ENCODE results near the gene BCO1.

BCO1 gene

DNA sequence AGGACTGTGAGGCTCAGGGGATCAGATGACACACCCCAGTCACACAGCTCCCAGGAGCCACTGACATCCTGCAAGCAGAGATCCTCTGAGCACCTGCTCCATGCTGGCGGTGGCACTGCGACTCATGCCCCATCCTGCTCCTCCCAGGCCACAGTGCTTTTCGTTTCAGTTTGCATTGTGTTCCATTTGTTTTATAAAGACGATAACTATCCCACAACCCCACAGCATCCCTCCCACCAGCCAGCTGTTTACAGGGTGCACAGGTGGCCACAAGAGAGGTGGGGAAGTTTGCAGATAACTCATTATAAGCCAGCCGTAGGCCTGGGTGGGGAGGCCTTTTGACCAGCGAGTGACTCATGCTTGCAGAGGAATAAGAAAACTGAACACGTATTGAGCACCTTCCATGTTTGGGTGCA, 28.2 kb downstream of the BCO1 start:
- H3K9ac ChIP-seq = no peak overlapping the region
- H3K4me3 ChIP-seq = no peak overlapping the region
- no peaks in the 10 kb centered on the region for H3K27me3 ChIP-seq
- TF ChIP-seq Cebpa-rat (IDR thresholded peaks at IDR 0.05) = no peak
- H3K4me2 ChIP-seq = peak overlapping the region in 1 of 11 experiments; percentile 2; a peak in 1 of 22 replicates
- H3K27ac ChIP-seq = no peak overlapping the region
- H3K4me1 ChIP-seq = peaks cover 0 to 6% (median 0%) of the 10 kb centered on the region in 10 experiments; a peak in 1 of 20 replicates
- no peaks in the 10 kb centered on the region for H4K20me1 ChIP-seq
- peaks cover 5 to 13% (median 9%) of the 10 kb centered on the region in 11 experiments; a peak in 17 of 22 replicates for H3K9me3 ChIP-seq (replicated peaks in 1 of 11)
- H3K36me3 ChIP-seq = no peaks in the 10 kb centered on the region

DNA sequence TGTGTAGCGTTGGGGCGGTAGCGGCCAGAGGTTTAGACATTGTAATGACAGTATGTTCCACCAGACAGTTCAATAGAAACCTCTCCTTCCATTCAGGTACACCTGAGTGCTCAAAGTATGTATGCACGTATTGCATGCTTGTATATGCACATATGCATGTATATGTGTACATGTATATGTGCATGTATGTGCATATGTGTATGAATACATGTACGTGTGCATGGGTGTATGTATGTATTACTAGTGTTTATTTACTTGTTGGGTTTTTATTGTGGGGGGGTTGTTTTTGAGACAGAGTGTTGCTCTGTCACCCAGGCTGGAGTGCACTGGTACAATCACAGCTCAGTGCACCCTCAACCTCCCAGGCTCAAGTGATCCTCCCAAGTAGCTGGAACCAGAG, 30.0 kb downstream of the BCO1 start:
- H3K27me3 ChIP-seq = no peaks in the 10 kb centered on the region
- no peaks in the 10 kb centered on the region for H4K20me1 ChIP-seq
- H3K4me1 ChIP-seq = peaks cover 0 to 6% (median 0%) of the 10 kb centered on the region in 10 experiments; a peak in 1 of 20 replicates
- 0 out of 22 replicates have a peak, but pooled peaks cover 0 to 5% (median 0%) of the 10 kb centered on the region in 11 experiments for H3K9me3 ChIP-seq (replicated peaks in 1 of 11)
- no peak for TF ChIP-seq Cebpa-rat (IDR thresholded peaks at IDR 0.05)
- no peaks in the 10 kb centered on the region for H3K36me3 ChIP-seq
- no peak overlapping the region for H3K27ac ChIP-seq
- H3K9ac ChIP-seq = no peak overlapping the region
- H3K4me2 ChIP-seq = no peak overlapping the region
- no peak overlapping the region for H3K4me3 ChIP-seq

DNA sequence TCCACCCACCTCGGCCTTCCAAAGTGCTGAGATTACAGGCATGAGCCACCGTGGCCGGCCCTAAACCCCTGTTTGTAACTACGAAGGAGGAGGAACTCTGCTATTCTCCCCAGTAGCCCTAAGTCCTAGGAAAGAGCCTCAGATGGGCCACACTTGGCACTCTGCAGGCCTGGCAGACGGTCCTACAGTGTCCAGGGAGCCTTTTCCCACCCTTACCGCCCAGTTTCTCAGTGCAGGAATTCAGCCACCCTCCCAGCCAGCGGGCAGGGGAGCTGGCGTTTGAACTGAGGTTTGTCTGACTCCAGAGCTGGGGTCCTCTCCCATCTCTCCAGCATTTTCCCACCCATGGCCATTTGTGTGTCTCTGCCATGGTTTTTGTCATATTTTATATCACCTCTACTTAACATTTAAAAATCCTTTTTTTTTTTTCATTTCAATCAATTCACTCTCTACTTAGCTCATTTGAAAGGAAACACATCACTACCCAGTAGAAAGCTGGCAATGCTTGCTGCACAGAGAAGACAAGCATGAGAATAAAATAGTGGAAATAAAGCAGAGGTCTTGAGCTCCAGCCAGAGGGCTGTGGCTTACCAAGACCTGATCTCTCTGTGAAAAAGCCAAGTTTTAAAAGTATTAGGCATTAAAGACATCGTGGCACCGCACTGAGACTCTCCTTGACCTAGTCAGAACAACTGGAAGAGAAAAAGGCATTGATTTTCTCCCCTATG, 34.9 kb downstream of the BCO1 start:
- TF ChIP-seq Cebpa-rat (IDR thresholded peaks at IDR 0.05) = no peak
- Histone ChIP-seq H3K4me2 (no peak overlapping the region), H4K20me1 (no peaks in the 10 kb centered on the region), H3K27ac (no peak overlapping the region), H3K4me3 (no peak overlapping the region), H3K9me3 (replicated peaks in 1 of 11) (no peaks in the 10 kb centered on the region), H3K27me3 (no peaks in the 10 kb centered on the region), H3K4me1 (no peaks in the 10 kb centered on the region), H3K36me3 (no peaks in the 10 kb centered on the region), H3K9ac (no peak overlapping the region)

DNA sequence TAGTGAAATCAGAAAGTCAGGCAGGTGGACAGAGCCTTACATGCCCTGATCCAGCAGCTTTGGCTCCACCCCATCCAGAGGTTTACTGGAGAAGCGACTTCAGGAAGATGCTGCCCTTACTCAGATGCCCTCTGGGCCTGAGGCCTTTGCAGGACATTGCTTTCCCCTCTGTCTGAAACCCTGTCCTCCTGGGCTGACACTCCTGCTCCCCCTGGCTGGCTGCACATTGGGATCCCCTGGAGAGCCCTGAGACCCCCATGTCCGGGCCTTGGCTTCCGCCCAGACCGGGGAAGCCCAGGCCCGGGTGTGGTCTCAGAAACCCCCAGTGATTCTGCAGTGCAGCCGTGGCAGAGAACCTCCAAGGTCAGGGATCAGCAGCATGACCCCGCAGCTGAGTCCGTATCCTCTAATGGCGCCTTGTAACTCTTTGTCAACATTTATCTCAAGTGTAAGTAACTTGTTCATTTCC, 36.6 kb downstream of the BCO1 start:
- H3K9ac ChIP-seq = no peak overlapping the region
- no peak for TF ChIP-seq Cebpa-rat (IDR thresholded peaks at IDR 0.05)
- H3K36me3 ChIP-seq = no peaks in the 10 kb centered on the region
- H3K27me3 ChIP-seq = no peaks in the 10 kb centered on the region
- no peaks in the 10 kb centered on the region for H3K9me3 ChIP-seq (replicated peaks in 1 of 11)
- H3K4me2 ChIP-seq = no peak overlapping the region
- no peaks in the 10 kb centered on the region for H4K20me1 ChIP-seq
- H3K4me1 ChIP-seq = peaks cover 0 to 7% (median 0%) of the 10 kb centered on the region in 10 experiments; a peak in 4 of 20 replicates
- no peak overlapping the region for H3K27ac ChIP-seq
- H3K4me3 ChIP-seq = no peak overlapping the region

DNA sequence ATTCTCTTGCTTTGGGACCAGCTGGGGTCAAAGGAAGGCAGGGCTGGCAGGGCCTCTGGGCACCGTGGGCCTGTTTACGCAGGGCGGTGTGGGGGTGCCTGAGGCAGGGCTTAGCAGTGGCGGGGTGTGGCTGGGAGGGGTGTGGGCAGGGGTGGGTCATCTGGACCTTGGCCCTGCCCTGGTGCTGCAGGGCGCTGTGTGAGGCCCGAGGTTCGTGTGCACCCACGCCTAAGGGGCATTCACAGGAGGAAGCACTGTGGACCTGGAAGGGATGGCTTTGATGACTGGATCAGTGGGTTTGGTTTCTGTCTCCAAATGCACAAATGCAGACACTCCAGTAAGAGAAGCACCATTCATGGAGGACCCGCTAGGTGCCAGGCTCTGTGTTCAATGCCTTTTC, 37.3 kb downstream of the BCO1 start:
- no peak for TF ChIP-seq Cebpa-rat (IDR thresholded peaks at IDR 0.05)
- no peak overlapping the region for H3K9ac ChIP-seq

DNA sequence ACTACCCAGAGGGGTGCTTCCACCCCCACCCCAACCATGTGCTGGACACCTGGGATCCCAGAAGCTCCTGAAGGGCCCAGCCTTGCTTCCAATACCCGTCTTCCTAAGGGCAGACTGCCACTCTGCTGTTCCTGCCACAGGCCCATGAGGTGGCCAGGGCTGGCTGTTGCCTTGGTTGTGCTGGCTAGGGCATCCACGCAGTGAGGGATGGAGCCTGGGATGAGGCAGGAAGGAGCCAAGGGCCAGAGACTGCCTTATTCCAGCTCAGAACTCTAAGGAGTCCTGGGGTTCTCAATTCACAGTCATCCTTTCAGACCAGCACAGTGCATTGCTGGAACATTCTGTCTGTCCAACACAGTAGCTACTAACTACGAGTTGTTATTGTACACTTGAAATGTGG, 37.8 kb downstream of the BCO1 start:
- H3K9me3 ChIP-seq (replicated peaks in 1 of 11) = no peaks in the 10 kb centered on the region
- H3K4me1 ChIP-seq = peaks cover 0 to 16% (median 0%) of the 10 kb centered on the region in 10 experiments; a peak in 8 of 20 replicates
- H3K36me3 ChIP-seq = no peaks in the 10 kb centered on the region
- no peaks in the 10 kb centered on the region for H3K27me3 ChIP-seq
- H3K4me3 ChIP-seq = no peak overlapping the region
- no peaks in the 10 kb centered on the region for H4K20me1 ChIP-seq
- no peak for TF ChIP-seq Cebpa-rat (IDR thresholded peaks at IDR 0.05)
- H3K27ac ChIP-seq = no peak overlapping the region
- no peak overlapping the region for H3K9ac ChIP-seq
- H3K4me2 ChIP-seq = no peak overlapping the region

More for the DNA sequence above, 37.3 kb downstream of the BCO1 start:
- no peaks in the 10 kb centered on the region for H3K9me3 ChIP-seq (replicated peaks in 1 of 11)
- no peak overlapping the region for H3K4me2 ChIP-seq
- H3K36me3 ChIP-seq = no peaks in the 10 kb centered on the region
- H3K4me1 ChIP-seq = peaks cover 0 to 13% (median 0%) of the 10 kb centered on the region in 10 experiments; a peak in 8 of 20 replicates
- H4K20me1 ChIP-seq = no peaks in the 10 kb centered on the region
- H3K27me3 ChIP-seq = no peaks in the 10 kb centered on the region
- H3K4me3 ChIP-seq = no peak overlapping the region
- no peak overlapping the region for H3K27ac ChIP-seq

DNA sequence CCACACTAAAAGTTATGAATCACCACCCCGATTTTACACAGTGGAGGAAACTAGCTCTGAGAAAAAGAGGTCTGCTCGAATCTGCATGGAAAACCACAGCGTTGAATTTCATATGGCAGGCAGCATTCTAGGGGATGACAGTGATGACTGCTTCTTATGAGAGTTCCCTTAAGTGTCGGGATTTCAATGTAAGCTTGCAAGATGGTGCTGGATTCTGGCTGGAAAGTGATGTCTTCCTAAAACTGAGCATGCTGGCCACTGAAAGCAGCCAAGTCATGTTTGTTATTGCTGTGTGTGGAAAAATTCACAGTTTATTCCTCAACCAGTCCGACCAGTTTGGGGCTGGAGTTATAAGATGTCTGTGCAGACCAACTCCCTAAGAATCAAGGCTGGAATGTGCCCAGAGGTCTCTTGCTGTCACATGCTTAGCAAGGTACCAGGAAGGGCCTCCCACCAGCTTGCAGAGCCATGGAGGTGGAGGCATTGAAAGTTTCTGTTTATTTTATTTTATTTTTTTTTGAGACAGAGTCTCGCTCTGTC, 39.1 kb downstream of the BCO1 start:
- Histone ChIP-seq H3K4me2 (no peak overlapping the region), H3K9me3 (replicated peaks in 1 of 11) (no peaks in the 10 kb centered on the region), H3K9ac (no peak overlapping the region), H3K36me3 (no peaks in the 10 kb centered on the region), H3K4me1 (peaks cover 0 to 18% (median 0%) of the 10 kb centered on the region in 10 experiments; a peak in 8 of 20 replicates), H3K27ac (no peak overlapping the region), H4K20me1 (no peaks in the 10 kb centered on the region), H3K4me3 (no peak overlapping the region), H3K27me3 (no peaks in the 10 kb centered on the region)
- TF ChIP-seq Cebpa-rat (IDR thresholded peaks at IDR 0.05) = no peak

DNA sequence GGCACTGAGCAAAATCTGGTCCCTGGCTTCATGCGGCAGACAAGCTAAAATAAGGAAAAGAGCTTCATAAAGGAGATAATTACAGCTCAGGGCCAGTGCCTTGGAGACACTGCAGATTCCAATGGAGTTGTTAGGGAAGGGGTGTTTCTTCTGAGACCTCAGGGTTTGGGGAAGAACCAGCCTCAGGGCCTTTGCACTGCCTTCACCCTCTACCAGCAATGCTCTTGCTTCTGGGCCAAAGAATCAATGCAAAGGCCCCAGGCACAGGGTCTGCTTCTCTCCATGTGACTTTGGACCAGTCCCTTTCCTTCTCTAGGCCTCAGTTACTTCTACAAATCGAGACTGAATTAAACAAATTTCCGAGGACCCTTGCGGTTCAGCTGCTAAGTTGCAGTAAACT, 40.0 kb downstream of the BCO1 start:
- Histone ChIP-seq H3K4me3 (no peak overlapping the region), H3K9me3 (replicated peaks in 1 of 11) (no peaks in the 10 kb centered on the region), H3K9ac (no peak overlapping the region), H3K27me3 (no peaks in the 10 kb centered on the region), H3K4me1 (peaks cover 0 to 18% (median 0%) of the 10 kb centered on the region in 10 experiments; a peak in 8 of 20 replicates), H3K36me3 (no peaks in the 10 kb centered on the region), H4K20me1 (no peaks in the 10 kb centered on the region), H3K27ac (no peak overlapping the region), H3K4me2 (no peak overlapping the region)
- TF ChIP-seq Cebpa-rat (IDR thresholded peaks at IDR 0.05) = no peak

DNA sequence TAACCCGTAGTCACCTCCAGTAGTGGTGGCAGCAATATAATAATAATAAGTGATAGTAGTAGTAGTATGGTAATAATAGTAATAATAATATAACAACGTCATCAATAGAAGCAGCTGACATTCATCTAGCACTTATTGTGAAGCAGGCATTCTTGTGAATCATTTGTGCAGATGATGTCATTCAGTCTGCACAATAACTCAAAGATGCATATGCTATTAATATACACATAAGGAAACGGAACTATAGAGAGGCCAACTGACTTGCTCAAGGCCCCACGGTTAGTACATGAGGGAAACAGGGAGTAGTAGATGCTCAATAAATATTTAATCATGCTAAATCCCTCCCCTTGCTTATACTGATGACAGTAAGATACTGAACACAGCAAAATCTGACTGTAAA, 40.9 kb downstream of the BCO1 start:
- Histone ChIP-seq H3K9me3 (replicated peaks in 1 of 11) (no peaks in the 10 kb centered on the region), H3K4me3 (no peak overlapping the region), H3K9ac (no peak overlapping the region), H3K36me3 (no peaks in the 10 kb centered on the region), H3K27ac (no peak overlapping the region), H3K27me3 (no peaks in the 10 kb centered on the region), H4K20me1 (no peaks in the 10 kb centered on the region), H3K4me2 (peak overlapping the region in 2 of 11 experiments; percentile 11 to 25; a peak in 2 of 22 replicates), H3K4me1 (peaks cover 0 to 18% (median 0%) of the 10 kb centered on the region in 10 experiments; a peak in 8 of 20 replicates)
- TF ChIP-seq Cebpa-rat (IDR thresholded peaks at IDR 0.05) = no peak
